Transverse colon (tissue), 4 donors: ENCODE data around the gene SCD.

Source experiments
- EP300 ChIP-seq: sonication (generic); formaldehyde crosslinking; IDR thresholded peaks from one replicate; pipeline ENCODE4 v1.6.1; 2017; ENCODE audit warnings: antibody characterized with exemption, low read depth
- POLR2A ChIP-seq: fragments of 450-650 bp; IDR thresholded peaks from one replicate; pipeline ENCODE4 v1.6.1; 2016; ENCODE audit warnings: antibody characterized with exemption, mild to moderate bottlenecking, moderate library complexity
- POLR2AphosphoS5 ChIP-seq, 3 donors: sonication (generic); formaldehyde crosslinking; IDR thresholded peaks; one replicate each; pipeline ENCODE4 v1.6.1; 2016; ENCODE audit warnings: antibody characterized with exemption in 3 of 3
- TF ChIP-seq, protein P1 (sequence below), 5 experiments: fragments of 200-600 bp in 3 of 5; fragments of 450-650 bp in 2 of 5; sonication (generic) in 3 of 5; IDR thresholded peaks; 1 replicate in 2 of 5; 2 replicates in 3 of 5; pipeline ENCODE4 v1.5.1; 2016 to 2017; ENCODE audit warnings: antibody characterized with exemption in 5 of 5, inconsistent platforms in 3 of 5, mild to moderate bottlenecking in 2 of 5, moderate library complexity in 1 of 5

- TF ChIP-seq POLR2AphosphoS5 (IDR thresholded peaks at IDR 0.05) = no peak
- TF ChIP-seq EP300 = no peak
- TF ChIP-seq, protein P1, sequence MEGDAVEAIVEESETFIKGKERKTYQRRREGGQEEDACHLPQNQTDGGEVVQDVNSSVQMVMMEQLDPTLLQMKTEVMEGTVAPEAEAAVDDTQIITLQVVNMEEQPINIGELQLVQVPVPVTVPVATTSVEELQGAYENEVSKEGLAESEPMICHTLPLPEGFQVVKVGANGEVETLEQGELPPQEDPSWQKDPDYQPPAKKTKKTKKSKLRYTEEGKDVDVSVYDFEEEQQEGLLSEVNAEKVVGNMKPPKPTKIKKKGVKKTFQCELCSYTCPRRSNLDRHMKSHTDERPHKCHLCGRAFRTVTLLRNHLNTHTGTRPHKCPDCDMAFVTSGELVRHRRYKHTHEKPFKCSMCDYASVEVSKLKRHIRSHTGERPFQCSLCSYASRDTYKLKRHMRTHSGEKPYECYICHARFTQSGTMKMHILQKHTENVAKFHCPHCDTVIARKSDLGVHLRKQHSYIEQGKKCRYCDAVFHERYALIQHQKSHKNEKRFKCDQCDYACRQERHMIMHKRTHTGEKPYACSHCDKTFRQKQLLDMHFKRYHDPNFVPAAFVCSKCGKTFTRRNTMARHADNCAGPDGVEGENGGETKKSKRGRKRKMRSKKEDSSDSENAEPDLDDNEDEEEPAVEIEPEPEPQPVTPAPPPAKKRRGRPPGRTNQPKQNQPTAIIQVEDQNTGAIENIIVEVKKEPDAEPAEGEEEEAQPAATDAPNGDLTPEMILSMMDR (IDR thresholded peaks at IDR 0.05) = no peak
- no peak for TF ChIP-seq POLR2A
These were observed 7.8 kb upstream of the SCD start for GRCh38 chr10:100339236-100339635.
